ENCODE results near the gene C8A.

Gene C8A

GRCh38 chr1:56837244-56837939 lies 17.2 kb upstream of the C8A start:
- no peak for DNase-seq

- no peak for DNase-seq
Measured at GRCh38 chr1:56838759-56839158, 15.8 kb upstream of the C8A start.

GRCh38 chr1:56843544-56843943 lies 11.1 kb upstream of the C8A start:
- DNase-seq = no peak

- DNase-seq = no peak
Measured at GRCh38 chr1:56844545-56845136, 10.0 kb upstream of the C8A start.

GRCh38 chr1:56845343-56845742 lies 9.3 kb upstream of the C8A start:
- DNase-seq = no peak

- DNase-seq = no peak
Measured at GRCh38 chr1:56849750-56850149, 4.8 kb upstream of the C8A start.

- no peak for DNase-seq
Measured at GRCh38 chr1:56850411-56850810, 4.2 kb upstream of the C8A start.

- no peak for DNase-seq
Measured at GRCh38 chr1:56850922-56851321, 3.7 kb upstream of the C8A start.

- DNase-seq = no peak
Measured at GRCh38 chr1:56852476-56852875, 2.1 kb upstream of the C8A start.

GRCh38 chr1:56855190-56855589 lies 593 bp downstream of the C8A start:
- no peak for DNase-seq

GRCh38 chr1:56856186-56856585 lies 1.6 kb downstream of the C8A start:
- DNase-seq = no peak

GRCh38 chr1:56859287-56859686 lies 4.7 kb downstream of the C8A start:
- no peak for DNase-seq

- no peak for DNase-seq
Measured at GRCh38 chr1:56863265-56863992, 8.8 kb downstream of the C8A start.

GRCh38 chr1:56864430-56864829 lies 9.8 kb downstream of the C8A start:
- no peak for DNase-seq

- no peak for DNase-seq
Measured at GRCh38 chr1:56866656-56867055, 12.1 kb downstream of the C8A start.

GRCh38 chr1:56867491-56867890 lies 12.9 kb downstream of the C8A start:
- DNase-seq = no peak

GRCh38 chr1:56868761-56869160 lies 14.2 kb downstream of the C8A start:
- DNase-seq = no peak

- no peak for DNase-seq
Measured at GRCh38 chr1:56872597-56872996, 18.0 kb downstream of the C8A start.

- no peak for DNase-seq
Measured at GRCh38 chr1:56873213-56873612, 18.6 kb downstream of the C8A start.

GRCh38 chr1:56874689-56875088 lies 20.1 kb downstream of the C8A start:
- no peak for DNase-seq

- no peak for DNase-seq
Measured at GRCh38 chr1:56877973-56878372, 23.4 kb downstream of the C8A start.

- DNase-seq = no peak
Measured at GRCh38 chr1:56880774-56881173, 26.2 kb downstream of the C8A start.

GRCh38 chr1:56881417-56881816 lies 26.8 kb downstream of the C8A start:
- no peak for DNase-seq

All from hypothalamus (tissue), 51 donors.